Esophagus muscularis mucosa (tissue), 3 donors: ENCODE data around the gene SOST.

Experiments
- POLR2A ChIP-seq: fragments of 450-650 bp; IDR thresholded peaks from one replicate; pipeline ENCODE4 v1.6.1; 2017; ENCODE audit warnings: antibody characterized with exemption, moderate library complexity, mild to moderate bottlenecking, low read depth
- TF ChIP-seq, protein P1 (sequence below), 3 experiments: fragments of 200-600 bp in 2 of 3; fragments of 450-650 bp in 1 of 3; sonication (generic) in 2 of 3; IDR thresholded peaks; one replicate each; pipeline ENCODE4 v1.5.1; 2017 to 2019; ENCODE audit warnings: antibody characterized with exemption in 3 of 3, mild to moderate bottlenecking in 2 of 3, moderate library complexity in 1 of 3

GRCh38 chr17:43713494-43714162, 45.0 kb downstream of the SOST start:
- TF ChIP-seq, protein P1, sequence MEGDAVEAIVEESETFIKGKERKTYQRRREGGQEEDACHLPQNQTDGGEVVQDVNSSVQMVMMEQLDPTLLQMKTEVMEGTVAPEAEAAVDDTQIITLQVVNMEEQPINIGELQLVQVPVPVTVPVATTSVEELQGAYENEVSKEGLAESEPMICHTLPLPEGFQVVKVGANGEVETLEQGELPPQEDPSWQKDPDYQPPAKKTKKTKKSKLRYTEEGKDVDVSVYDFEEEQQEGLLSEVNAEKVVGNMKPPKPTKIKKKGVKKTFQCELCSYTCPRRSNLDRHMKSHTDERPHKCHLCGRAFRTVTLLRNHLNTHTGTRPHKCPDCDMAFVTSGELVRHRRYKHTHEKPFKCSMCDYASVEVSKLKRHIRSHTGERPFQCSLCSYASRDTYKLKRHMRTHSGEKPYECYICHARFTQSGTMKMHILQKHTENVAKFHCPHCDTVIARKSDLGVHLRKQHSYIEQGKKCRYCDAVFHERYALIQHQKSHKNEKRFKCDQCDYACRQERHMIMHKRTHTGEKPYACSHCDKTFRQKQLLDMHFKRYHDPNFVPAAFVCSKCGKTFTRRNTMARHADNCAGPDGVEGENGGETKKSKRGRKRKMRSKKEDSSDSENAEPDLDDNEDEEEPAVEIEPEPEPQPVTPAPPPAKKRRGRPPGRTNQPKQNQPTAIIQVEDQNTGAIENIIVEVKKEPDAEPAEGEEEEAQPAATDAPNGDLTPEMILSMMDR (IDR thresholded peaks at IDR 0.05), result no peak
- TF ChIP-seq POLR2A, result no peak
